Measurements from ENCODE around the gene ITM2C.

- TF ChIP-seq, protein P1, sequence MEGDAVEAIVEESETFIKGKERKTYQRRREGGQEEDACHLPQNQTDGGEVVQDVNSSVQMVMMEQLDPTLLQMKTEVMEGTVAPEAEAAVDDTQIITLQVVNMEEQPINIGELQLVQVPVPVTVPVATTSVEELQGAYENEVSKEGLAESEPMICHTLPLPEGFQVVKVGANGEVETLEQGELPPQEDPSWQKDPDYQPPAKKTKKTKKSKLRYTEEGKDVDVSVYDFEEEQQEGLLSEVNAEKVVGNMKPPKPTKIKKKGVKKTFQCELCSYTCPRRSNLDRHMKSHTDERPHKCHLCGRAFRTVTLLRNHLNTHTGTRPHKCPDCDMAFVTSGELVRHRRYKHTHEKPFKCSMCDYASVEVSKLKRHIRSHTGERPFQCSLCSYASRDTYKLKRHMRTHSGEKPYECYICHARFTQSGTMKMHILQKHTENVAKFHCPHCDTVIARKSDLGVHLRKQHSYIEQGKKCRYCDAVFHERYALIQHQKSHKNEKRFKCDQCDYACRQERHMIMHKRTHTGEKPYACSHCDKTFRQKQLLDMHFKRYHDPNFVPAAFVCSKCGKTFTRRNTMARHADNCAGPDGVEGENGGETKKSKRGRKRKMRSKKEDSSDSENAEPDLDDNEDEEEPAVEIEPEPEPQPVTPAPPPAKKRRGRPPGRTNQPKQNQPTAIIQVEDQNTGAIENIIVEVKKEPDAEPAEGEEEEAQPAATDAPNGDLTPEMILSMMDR (IDR thresholded peaks at IDR 0.05; ENCODE audit: control extremely low read depth in 1 of 3, insufficient read depth in 1 of 3, low read depth in 1 of 3, low read length in 3 of 3): no peak
- no peak for TF ChIP-seq CEBPB (IDR thresholded peaks at IDR 0.05; ENCODE audit: low read depth, low read length)
- no peak for TF ChIP-seq SP2 (IDR thresholded peaks at IDR 0.05; ENCODE audit: low read length)
- TF ChIP-seq TBP (IDR thresholded peaks at IDR 0.05; ENCODE audit: low read depth, low read length): no peak
Observed at GRCh38 chr2:230891509-230891908, 26.8 kb downstream of the ITM2C start.
